K562 (cell line): ENCODE results near the gene PNPLA1. TPM values are rescaled to one million over a fixed set of nuclear protein-coding genes. Genes with fewer than 3 reads are reported as not detected.

Source experiments
- BMI1 ChIP-seq: fragments of 150-350 bp; IDR thresholded peaks from 2 replicates; pipeline ENCODE4 v1.6.1; 2014; ENCODE audit warnings: low read length
- CTCFL ChIP-seq: IDR thresholded peaks from 2 replicates; pipeline ENCODE4 v1.6.1; 2011; ENCODE audit warnings: borderline replicate concordance, low read depth, mild to moderate bottlenecking, moderate library complexity, low read length; ENCODE audit not compliant: insufficient read depth, poor library complexity, severe bottlenecking
- ESRRB ChIP-seq: fragments of 250-450 bp; sonication (Bioruptor Pico); IDR thresholded peaks from 2 replicates; pipeline ENCODE4 v1.5.0; 2020; ENCODE audit warnings: mild to moderate bottlenecking, moderate library complexity, borderline replicate concordance
- HSF4 ChIP-seq: fragments of 250-450 bp; sonication (Bioruptor Pico); IDR thresholded peaks from 2 replicates; pipeline ENCODE4 v2.1.2; 2022; ENCODE audit warnings: mild to moderate bottlenecking, moderate library complexity, borderline replicate concordance
- ID3 ChIP-seq, 2 experiments: fragments of 250-450 bp in 1 of 2; fragments of 450-650 bp in 1 of 2; sonication (Bioruptor Pico) in 1 of 2; IDR thresholded peaks; 2 replicates each; pipeline versions ENCODE4 v1.6.1 to v1.8.0; 2016 to 2021; ENCODE audit warnings: mild to moderate bottlenecking in 2 of 2, moderate library complexity in 2 of 2, missing compliant biosample characterization in 1 of 2, missing genetic modification characterization in 1 of 2
- KHSRP ChIP-seq: fragments of 450-650 bp; IDR thresholded peaks from 2 replicates; pipeline ENCODE4 v1.6.1; 2017
- NBN ChIP-seq: fragments of 450-650 bp; IDR thresholded peaks from 2 replicates; pipeline ENCODE4 v1.6.1; 2016; ENCODE audit warnings: low read depth, mild to moderate bottlenecking
- NFE2 ChIP-seq: IDR thresholded peaks from 2 replicates; pipeline ENCODE4 v1.6.1; 2014; ENCODE audit warnings: antibody characterized with exemption, low read depth
- SAFB2 ChIP-seq: fragments of 200-400 bp; formaldehyde crosslinking; IDR thresholded peaks from 2 replicates; pipeline ENCODE4 v1.6.1; 2018; ENCODE audit warnings: borderline replicate concordance, low read length, low read depth, moderate library complexity; ENCODE audit not compliant: severe bottlenecking
- SIN3A ChIP-seq, 2 experiments: fragments of 150-350 bp in 1 of 2; IDR thresholded peaks; 2 replicates each; pipeline ENCODE4 v1.6.1; 2011 to 2016; ENCODE audit warnings: borderline replicate concordance in 2 of 2, low read depth in 2 of 2, low read length in 2 of 2, mild to moderate bottlenecking in 2 of 2, moderate library complexity in 2 of 2; ENCODE audit not compliant: control insufficient read depth in 1 of 2
- SIX5 ChIP-seq, 2 experiments: IDR thresholded peaks; 2 replicates each; pipeline ENCODE4 v1.6.1; 2011; ENCODE audit warnings: low read length in 2 of 2, borderline replicate concordance in 1 of 2, low read depth in 1 of 2, mild to moderate bottlenecking in 1 of 2, moderate library complexity in 1 of 2; ENCODE audit not compliant: insufficient read depth in 1 of 2
- SNAPC5 ChIP-seq: fragments of 250-450 bp; sonication (Bioruptor Pico); IDR thresholded peaks from 2 replicates; pipeline ENCODE4 v1.8.0; 2021; ENCODE audit warnings: moderate library complexity, mild to moderate bottlenecking, inconsistent platforms
- SREBF1 ChIP-seq: fragments of 150-350 bp; IDR thresholded peaks from 2 replicates; pipeline ENCODE4 v1.6.1; 2014; ENCODE audit warnings: antibody characterized with exemption, low read depth, low read length, borderline replicate concordance
- ZBTB5 ChIP-seq: fragments of 450-650 bp; IDR thresholded peaks from 2 replicates; pipeline ENCODE4 v1.6.1; 2017; ENCODE audit warnings: antibody characterized with exemption
- ZFPM2 ChIP-seq: fragments of 250-450 bp; sonication (Bioruptor Pico); IDR thresholded peaks from 2 replicates; pipeline ENCODE4 v1.5.1; 2022; ENCODE audit warnings: mild to moderate bottlenecking
- ZNF143 ChIP-seq: sonication (generic); formaldehyde crosslinking; IDR thresholded peaks from 2 replicates; pipeline ENCODE4 v1.9.0; 2022; ENCODE audit warnings: mild to moderate bottlenecking, missing genetic modification reagents
- polyA plus RNA-seq, 8 experiments: library from polyadenylated mRNA; depleted of rRNA in 4 of 8; stranded (reverse) in 5 of 8; unstranded in 3 of 8; fragments of >200 nt; fragmentation: Nextera tagmentation in 2 of 8; fragmentation: Illumina TruSeq in 1 of 8; extraction: Ambion mirVana in 2 of 8; extraction: Trizol in 1 of 8; gene quantifications; 2 replicates each; pipeline versions ENCODE4 v1.2.1 to v1.2.3, GENCODE V29; 2011 to 2014; ENCODE audit warnings: inconsistent platforms in 1 of 8, missing spikeins in 1 of 8
- total RNA-seq, 7 experiments: library from RNA; depleted of rRNA in 6 of 7; stranded (reverse); fragments of >200 nt in 6 of 7; fragmentation: Illumina TruSeq in 2 of 7; extraction: Trizol in 2 of 7; gene quantifications; 2 replicates each; pipeline versions ENCODE4 v1.2.1 to v1.2.3, GENCODE V29; 2011 to 2021; ENCODE audit warnings: low replicate concordance in 1 of 7
- TF ChIP-seq, protein P1 (sequence below): sonication (generic); IDR thresholded peaks from 2 replicates; pipeline ENCODE4 v1.6.1; 2016

The PNPLA1 gene
- total and polyA plus RNA-seq, 9 of the 15 experiments (the other 6 are each of a cell fraction or from before 2014, with no cell fraction given), result 0.04 to 0.27 (median 0.13) TPM; not detected in 2

GRCh38 chr6:36302227-36302976 lies 32.5 kb downstream of the PNPLA1 start (continued):
- peak; percentile 89 for TF ChIP-seq CTCFL
- TF ChIP-seq SIN3A (IDR thresholded peaks at IDR 0.05; ENCODE audit: borderline replicate concordance in 2 of 2, control insufficient read depth in 1 of 2, low read depth in 2 of 2, low read length in 2 of 2), result no peak
- TF ChIP-seq SREBF1, result no peak
- TF ChIP-seq ZFPM2 (CRISPR knock-in tag), result no peak
- no peak for TF ChIP-seq NBN
- TF ChIP-seq ID3 (CRISPR knock-in tag; IDR thresholded peaks at IDR 0.05), result no peak
- TF ChIP-seq ID3 (tag; IDR thresholded peaks at IDR 0.05), result no peak
- no peak for TF ChIP-seq HSF4 (CRISPR knock-in tag)
- no peak for TF ChIP-seq SNAPC5 (CRISPR knock-in tag)
- TF ChIP-seq, protein P1, sequence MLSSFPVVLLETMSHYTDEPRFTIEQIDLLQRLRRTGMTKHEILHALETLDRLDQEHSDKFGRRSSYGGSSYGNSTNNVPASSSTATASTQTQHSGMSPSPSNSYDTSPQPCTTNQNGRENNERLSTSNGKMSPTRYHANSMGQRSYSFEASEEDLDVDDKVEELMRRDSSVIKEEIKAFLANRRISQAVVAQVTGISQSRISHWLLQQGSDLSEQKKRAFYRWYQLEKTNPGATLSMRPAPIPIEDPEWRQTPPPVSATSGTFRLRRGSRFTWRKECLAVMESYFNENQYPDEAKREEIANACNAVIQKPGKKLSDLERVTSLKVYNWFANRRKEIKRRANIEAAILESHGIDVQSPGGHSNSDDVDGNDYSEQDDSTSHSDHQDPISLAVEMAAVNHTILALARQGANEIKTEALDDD, result no peak
- peak; percentile 70 for TF ChIP-seq ZNF143 (CRISPR knock-in tag)
- no peak for TF ChIP-seq NFE2
- no peak for TF ChIP-seq SIX5 (IDR thresholded peaks at IDR 0.05; ENCODE audit: borderline replicate concordance in 1 of 2, insufficient read depth in 1 of 2, low read depth in 1 of 2, low read length in 2 of 2)
- peak; percentile 41; the same call in 1 of the 2 replicates for TF ChIP-seq BMI1
- TF ChIP-seq ZBTB5, result no peak
- TF ChIP-seq KHSRP, result no peak
- TF ChIP-seq SAFB2, result no peak
- no peak for TF ChIP-seq ESRRB (CRISPR knock-in tag)
